Prostate gland (tissue), 2 donors: ENCODE data around the gene PPP1R12B. TPM values are rescaled to one million over a fixed set of nuclear protein-coding genes. Genes with fewer than 3 reads are reported as not detected.
"Not testable (repeated sequence)": the region's sequence is repeated elsewhere in the genome, so short reads cannot be mapped to it uniquely, and the experiment has no call there.

ENCODE experiments used
- DNase-seq: peaks from one replicate; pipeline ENCODE4 v3.0.0-alpha.2; 2019; ENCODE audit warnings: low spot score
- H3K27ac ChIP-seq, 2 donors: fragments of 200-600 bp; sonication (generic); 2 replicates each; pipeline ENCODE4 v1.5.1; 2017 to 2019
- H3K27me3 ChIP-seq: fragments of 200-600 bp; sonication (generic); replicated peaks from 2 replicates; pipeline ENCODE4 v1.5.1; 2019; ENCODE audit not compliant: insufficient read depth
- H3K36me3 ChIP-seq, 2 donors: fragments of 200-600 bp; sonication (generic); 1 replicate in 1 of 2; 2 replicates in 1 of 2; pipeline versions ENCODE4 v1.5.1 to v1.8.1; 2017 to 2019
- H3K4me1 ChIP-seq: fragments of 200-600 bp; sonication (generic); replicated peaks from 2 replicates; pipeline ENCODE4 v1.5.1; 2019
- H3K4me3 ChIP-seq, 2 donors: fragments of 200-600 bp; sonication (generic); 2 replicates each; pipeline ENCODE4 v1.5.1; 2017 to 2019
- H3K9me3 ChIP-seq: fragments of 200-600 bp; sonication (generic); 2 replicates; pipeline ENCODE4 v1.5.1; 2017
- CTCF ChIP-seq, 4 experiments: fragments of 200-600 bp in 2 of 4; fragments of 450-650 bp in 2 of 4; sonication (generic) in 2 of 4; IDR thresholded peaks; 1 replicate in 3 of 4; 2 replicates in 1 of 4; pipeline ENCODE4 v1.5.1; 2016 to 2019; ENCODE audit warnings: antibody characterized with exemption in 4 of 4, mild to moderate bottlenecking in 2 of 4, moderate library complexity in 2 of 4
- POLR2A ChIP-seq: fragments of 450-650 bp; IDR thresholded peaks from one replicate; pipeline ENCODE4 v1.6.1; 2016; ENCODE audit warnings: antibody characterized with exemption, mild to moderate bottlenecking
- POLR2AphosphoS5 ChIP-seq: sonication (generic); formaldehyde crosslinking; IDR thresholded peaks from one replicate; pipeline ENCODE4 v1.6.1; 2017; ENCODE audit warnings: antibody characterized with exemption
- WGBS: methylation state at CpG from one replicate; pipeline ENCODE4 v1.1.5; 2018; 5-methylcytosine and 5-hydroxymethylcytosine counted together
- intact Hi-C: fragments of 100-400 bp; cut with DNase I; formaldehyde crosslinking; loops from one replicate; pipeline ENCODE4 v1.14.2; 2022
- total RNA-seq, 2 donors: library from RNA; depleted of rRNA; stranded (reverse); fragments of >200 nt; gene quantifications; one replicate each; pipeline ENCODE4 v1.1.0, GENCODE V29; 2016

Gene PPP1R12B
- total RNA-seq, 2 donors from 2014 or later = 116 to 179 TPM

DNA sequence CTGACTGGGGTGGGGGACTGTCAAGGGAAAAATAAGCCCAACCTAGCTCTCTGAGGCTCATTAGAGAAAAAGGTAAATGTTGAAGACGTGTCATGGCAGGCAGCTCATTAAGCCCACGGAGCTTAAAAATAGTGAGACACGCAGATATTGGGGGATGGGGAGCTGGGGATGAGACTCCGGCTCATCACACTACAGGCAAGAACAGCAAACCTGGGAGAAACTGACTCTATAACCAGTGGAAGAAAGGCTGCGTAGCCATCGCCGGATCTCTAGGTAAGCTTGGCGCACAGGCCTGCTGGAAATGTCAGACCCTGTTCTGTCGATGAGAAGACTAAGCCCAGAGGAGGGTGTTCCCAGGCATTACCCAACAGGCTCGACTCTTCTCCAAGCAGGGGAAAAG, 283.7 kb downstream of the PPP1R12B start:
- intact Hi-C loops = no loop called here
- TF ChIP-seq CTCF (IDR thresholded peaks at IDR 0.05) (no peak), POLR2A (no peak), POLR2AphosphoS5 (no peak)
- Histone ChIP-seq H3K36me3 (no peaks in the 10 kb centered on the region), H3K27ac (no peak overlapping the region), H3K4me3 (no peak overlapping the region), H3K4me1 (no peaks in the 10 kb centered on the region), H3K9me3 (no peaks in the 10 kb centered on the region), H3K27me3 (no peaks in the 10 kb centered on the region)
- WGBS = 76% methylated on average over 10 of the region's 10 CpGs
- no peak for DNase-seq

DNA sequence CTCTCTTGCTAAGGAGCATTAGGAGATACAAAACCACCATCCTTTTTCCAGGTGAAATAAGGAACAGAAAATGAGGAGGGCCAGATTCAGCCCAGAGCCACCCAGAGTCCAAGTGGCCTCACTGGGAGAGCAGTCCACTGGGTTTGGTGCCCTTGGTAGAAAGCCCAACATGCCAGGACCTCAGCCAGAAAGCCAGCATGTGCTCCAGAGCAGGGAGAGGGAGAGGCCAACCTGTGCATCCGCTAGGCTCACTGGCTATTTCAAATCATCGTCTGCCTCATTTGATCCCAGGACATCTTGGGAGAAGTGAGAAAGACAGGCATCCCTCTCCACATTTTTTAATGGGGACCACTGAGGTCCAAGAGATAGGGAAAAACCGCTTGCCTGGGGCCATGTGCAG, 287.7 kb downstream of the PPP1R12B start:
- DNase-seq, intact Hi-C loops, H3K36me3 ChIP-seq, H3K9me3 ChIP-seq, H3K27ac ChIP-seq, H3K27me3 ChIP-seq, H3K4me3 ChIP-seq, H3K4me1 ChIP-seq: not testable (repeated sequence)
- WGBS = 58% methylated on average over 3 of the region's 3 CpGs

DNA sequence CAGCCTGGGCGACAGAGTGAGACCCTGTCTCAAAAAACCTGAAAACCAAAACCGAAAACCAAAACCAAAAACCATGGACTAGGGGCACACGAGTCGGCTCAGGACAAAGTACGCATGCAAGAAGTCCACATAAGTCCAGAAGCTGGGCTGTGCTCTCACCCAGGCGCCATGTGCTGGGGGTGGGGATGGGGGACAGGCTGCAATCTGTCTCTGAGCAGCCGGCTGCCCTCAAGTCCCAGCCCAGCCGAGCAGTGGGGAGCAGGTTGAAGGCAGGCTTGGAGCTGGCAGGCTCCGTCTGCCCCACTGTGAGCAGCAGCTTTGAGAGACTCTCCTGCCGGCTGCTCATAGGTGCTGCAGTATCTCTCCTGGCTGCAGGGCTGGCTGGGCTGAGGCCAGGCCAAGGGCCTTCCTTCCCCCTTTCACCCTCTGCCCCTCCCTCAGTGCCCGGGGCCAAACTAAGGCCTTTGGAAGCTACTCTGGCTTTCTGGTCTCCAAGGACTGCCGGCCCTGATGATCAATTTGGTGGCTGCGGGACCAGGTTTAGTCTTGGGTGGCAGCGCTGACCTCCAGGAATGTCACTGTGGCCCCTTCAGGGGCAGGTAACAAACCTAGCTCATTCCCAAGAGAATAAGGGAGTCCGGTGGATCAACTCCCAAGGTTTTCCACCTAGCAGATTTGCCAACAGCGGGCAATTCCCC, 289.0 kb downstream of the PPP1R12B start:
- H3K27me3 ChIP-seq = not testable (repeated sequence)

DNA sequence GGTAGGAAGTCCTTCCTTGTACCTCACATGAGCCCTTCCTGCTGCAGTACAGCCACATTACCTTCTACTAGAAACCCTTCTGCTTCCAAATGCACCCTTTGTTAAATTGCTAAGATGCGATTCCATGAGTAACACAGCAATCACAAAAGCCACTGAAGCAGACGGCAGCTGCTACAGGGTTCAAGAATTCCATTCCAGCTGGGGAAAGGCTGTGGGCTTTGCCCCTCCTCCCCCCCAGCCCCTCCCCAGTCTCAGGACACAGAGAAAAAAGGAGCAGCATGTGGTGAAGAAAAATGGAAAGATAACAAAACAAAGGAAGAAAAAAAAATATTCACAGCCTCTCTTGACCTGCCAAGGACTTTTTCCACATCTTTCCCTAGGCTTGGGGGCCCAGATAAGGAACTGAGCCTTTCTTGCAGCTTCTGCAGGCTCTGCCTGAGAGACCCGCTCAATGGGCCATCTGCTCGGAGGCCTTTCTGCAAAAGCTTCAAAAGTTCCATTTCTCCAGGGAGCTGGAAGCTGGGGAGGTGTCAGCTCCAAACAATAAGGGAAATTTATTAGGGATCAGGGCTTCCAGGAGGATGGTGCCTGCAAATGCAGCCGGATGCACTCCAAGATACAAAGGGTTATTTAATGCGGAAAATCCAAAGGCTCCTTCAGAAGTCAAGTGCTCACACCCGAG, 289.7 kb downstream of the PPP1R12B start:
- Histone ChIP-seq H3K27me3 (peaks cover 7% of the 10 kb centered on the region), H3K27ac (no peak overlapping the region), H3K9me3 (no peaks in the 10 kb centered on the region), H3K4me1 (no peaks in the 10 kb centered on the region), H3K4me3 (no peak overlapping the region), H3K36me3 (no peaks in the 10 kb centered on the region)
- WGBS = 73% methylated on average over 7 of the region's 7 CpGs
- intact Hi-C loops = no loop called here
- TF ChIP-seq POLR2A (no peak), POLR2AphosphoS5 (no peak), CTCF (IDR thresholded peaks at IDR 0.05) (no peak)
- no peak for DNase-seq

More for the DNA sequence above, 289.0 kb downstream of the PPP1R12B start:
- 86% methylated on average over 15 of the region's 16 CpGs for WGBS
- H3K4me1 ChIP-seq, intact Hi-C loops, DNase-seq, H3K4me3 ChIP-seq, H3K36me3 ChIP-seq, H3K9me3 ChIP-seq, H3K27ac ChIP-seq: not testable (repeated sequence)

DNA sequence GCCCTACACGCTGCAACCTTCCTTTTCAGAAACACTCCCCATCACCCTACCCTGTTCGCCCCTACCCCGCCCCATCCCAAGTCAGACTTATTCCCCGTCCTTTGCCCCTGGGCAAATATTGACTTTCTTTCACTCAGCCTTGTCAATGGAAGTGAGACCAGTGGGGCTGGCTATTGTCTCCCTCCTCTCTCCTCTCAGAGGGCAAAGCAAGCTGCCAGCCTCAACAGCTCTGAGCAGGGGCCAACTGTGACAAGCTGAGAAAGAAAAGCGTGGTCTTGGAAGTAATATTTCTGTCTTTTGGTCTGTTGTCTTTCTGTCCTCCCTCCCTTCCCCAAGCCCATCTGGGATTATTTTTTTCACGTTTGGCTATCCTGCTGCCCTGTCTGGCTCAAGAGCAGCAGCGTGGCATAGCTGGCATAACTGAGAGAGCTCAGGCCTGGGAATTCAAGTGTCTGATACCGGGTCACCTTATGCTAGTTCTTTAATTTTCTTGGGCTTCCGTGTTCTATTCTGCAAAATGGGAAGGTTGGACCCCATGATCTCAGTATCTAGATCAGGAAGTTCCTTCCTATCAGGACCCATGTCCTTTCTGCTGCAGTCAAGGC, 290.3 kb downstream of the PPP1R12B start:
- WGBS = 62% methylated on average over 9 of the region's 9 CpGs
- H3K4me1 ChIP-seq, H3K27ac ChIP-seq, H3K4me3 ChIP-seq, H3K27me3 ChIP-seq, DNase-seq, H3K36me3 ChIP-seq, intact Hi-C loops, H3K9me3 ChIP-seq: not testable (repeated sequence)

DNA sequence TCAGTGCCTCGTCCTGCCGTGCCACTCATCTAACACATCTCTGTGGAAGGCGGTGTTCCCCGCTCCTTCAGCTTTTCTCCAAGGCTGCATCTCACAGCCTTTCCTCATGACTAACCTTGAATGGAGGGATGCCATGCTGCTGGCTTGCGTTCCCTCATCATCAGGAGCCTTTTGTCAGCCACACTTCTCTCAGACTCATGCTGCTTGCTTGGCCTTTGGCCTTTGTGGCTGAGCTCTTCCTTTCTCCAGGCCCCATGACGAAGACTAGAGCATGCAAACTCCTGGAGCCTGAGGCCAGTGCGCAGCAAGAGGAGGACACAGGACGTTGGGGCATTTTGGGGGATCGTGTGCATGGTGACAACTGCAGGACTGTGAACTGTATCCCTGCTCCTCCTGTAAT, 291.0 kb downstream of the PPP1R12B start:
- TF ChIP-seq CTCF (IDR thresholded peaks at IDR 0.05) = no peak
- no peak for TF ChIP-seq POLR2A
- no peak for TF ChIP-seq POLR2AphosphoS5
- intact Hi-C loops = no loop called here
- 84% methylated on average over 9 of the region's 9 CpGs for WGBS

More for the DNA sequence above, 291.0 kb downstream of the PPP1R12B start:
- DNase-seq = no peak
- H3K36me3 ChIP-seq = no peaks in the 10 kb centered on the region
- no peak overlapping the region for H3K4me3 ChIP-seq
- H3K27me3 ChIP-seq = peaks cover 7% of the 10 kb centered on the region
- H3K27ac ChIP-seq = no peak overlapping the region
- no peaks in the 10 kb centered on the region for H3K4me1 ChIP-seq
- no peaks in the 10 kb centered on the region for H3K9me3 ChIP-seq
